Panc1 (cell line): ENCODE measurements around the gene METTL23. TPM values are rescaled to one million over a fixed set of nuclear protein-coding genes. Genes with fewer than 3 reads are reported as not detected.

ENCODE experiments used
- ATAC-seq: fragments of 200-7000 bp; cut with Tn5 transposase; 2 replicates; pipeline ENCODE4 v1.9.1; 2020; ENCODE audit warnings: mild to moderate bottlenecking, moderate library complexity
- BruUV-seq: library from RNA; stranded (reverse); fragments of 400-500 nt; replicated peaks from 2 replicates; lab custom pipeline; 2021; lab: Mats Ljungman, UMichigan
- CTCF ChIA-PET: fragments of 300-600 bp; sonication (Branson Sonifier 250); formaldehyde crosslinking; loops from one replicate; lab custom pipeline; 2022; ENCODE audit warnings: antibody characterized with exemption; lab: Charles Lee
- POLR2A ChIA-PET: fragments of 300-600 bp; sonication (Branson Sonifier 250); formaldehyde crosslinking; loops from one replicate; lab custom pipeline; 2022; ENCODE audit warnings: antibody characterized with exemption; lab: Charles Lee
- DNase-seq: peaks from one replicate; pipeline ENCODE4 v3.0.0-alpha.2; 2010; ENCODE audit warnings: low read depth, low spot score
- H3K27ac ChIP-seq: 2 replicates; pipeline ENCODE4 v1.5.1; 2011; ENCODE audit warnings: mild to moderate bottlenecking, low read length, inconsistent platforms
- H3K27me3 ChIP-seq: fragments of 200-500 bp; sonication (Bioruptor generic); 2 replicates; pipeline ENCODE4 v1.6.0; 2014; ENCODE audit warnings: low read length, inconsistent platforms; ENCODE audit not compliant: control insufficient read depth, insufficient read depth
- H3K36me3 ChIP-seq: fragments of 200-500 bp; sonication (Bioruptor generic); 2 replicates; pipeline ENCODE4 v1.5.1; 2014; ENCODE audit warnings: inconsistent platforms, mild to moderate bottlenecking, low read length, moderate library complexity; ENCODE audit not compliant: control insufficient read depth, insufficient read depth
- H3K4me1 ChIP-seq: 2 replicates; pipeline ENCODE4 v1.5.1; 2011; ENCODE audit warnings: inconsistent platforms, mild to moderate bottlenecking, low read length, moderate library complexity; ENCODE audit not compliant: control insufficient read depth, insufficient read depth
- H3K4me3 ChIP-seq, 2 experiments: 2 replicates each; pipeline ENCODE4 v1.5.1; 2011 to 2012; ENCODE audit warnings: low read depth in 2 of 2, low read length in 2 of 2, mild to moderate bottlenecking in 2 of 2, inconsistent platforms in 1 of 2, moderate library complexity in 1 of 2
- H3K9me3 ChIP-seq: fragments of 200-500 bp; sonication (Bioruptor generic); 2 replicates; pipeline ENCODE4 v1.5.1; 2014; ENCODE audit warnings: low read depth, mild to moderate bottlenecking, inconsistent platforms, low read length, moderate library complexity; ENCODE audit not compliant: control insufficient read depth, insufficient read depth
- POLR2AphosphoS5 ChIP-seq: IDR thresholded peaks from 2 replicates; pipeline ENCODE4 v1.6.1; 2012; ENCODE audit warnings: mild to moderate bottlenecking, low read depth, low read length, moderate library complexity
- SIN3A ChIP-seq: IDR thresholded peaks from 2 replicates; pipeline ENCODE4 v1.6.1; 2012; ENCODE audit warnings: low read depth, mild to moderate bottlenecking, low read length, moderate library complexity, borderline replicate concordance; ENCODE audit not compliant: insufficient read depth
- TCF7L2 ChIP-seq: IDR thresholded peaks from 2 replicates; pipeline ENCODE4 v1.6.1; 2011; ENCODE audit warnings: mild to moderate bottlenecking, low read depth, low read length, inconsistent platforms
- in situ Hi-C: cut with HindIII; loops from 2 replicates; pipeline ENCODE4 v1.10.0; 2016; ENCODE audit warnings: low sequenced_read_pairs, low pct_unique_long_range_greater_than_20kb
- intact Hi-C: fragments of 100-400 bp; cut with micrococcal nuclease; formaldehyde crosslinking; loops from one replicate; pipeline ENCODE4 v1.10.0; 2022; ENCODE audit not compliant: unreplicated experiment
- total RNA-seq: library from RNA; stranded (reverse); gene quantifications from one replicate; pipeline ENCODE4 v1.2.1, GENCODE V29; 2021; ENCODE audit not compliant: unreplicated experiment
- TF ChIP-seq, protein P1 (sequence below): fragments of 450-650 bp; IDR thresholded peaks from 2 replicates; pipeline ENCODE4 v1.5.1; 2017; ENCODE audit warnings: mild to moderate bottlenecking
- TF ChIP-seq, protein P2 (sequence below), 2 experiments: IDR thresholded peaks; 2 replicates each; pipeline ENCODE4 v1.6.1; 2011 to 2012; ENCODE audit warnings: low read depth in 2 of 2, control low read depth in 1 of 2, low read length in 1 of 2, mild to moderate bottlenecking in 1 of 2, moderate library complexity in 1 of 2; ENCODE audit not compliant: insufficient read depth in 1 of 2

METTL23 gene
- total RNA-seq, 1 experiment from 2014 or later = 42.8 TPM

DNA sequence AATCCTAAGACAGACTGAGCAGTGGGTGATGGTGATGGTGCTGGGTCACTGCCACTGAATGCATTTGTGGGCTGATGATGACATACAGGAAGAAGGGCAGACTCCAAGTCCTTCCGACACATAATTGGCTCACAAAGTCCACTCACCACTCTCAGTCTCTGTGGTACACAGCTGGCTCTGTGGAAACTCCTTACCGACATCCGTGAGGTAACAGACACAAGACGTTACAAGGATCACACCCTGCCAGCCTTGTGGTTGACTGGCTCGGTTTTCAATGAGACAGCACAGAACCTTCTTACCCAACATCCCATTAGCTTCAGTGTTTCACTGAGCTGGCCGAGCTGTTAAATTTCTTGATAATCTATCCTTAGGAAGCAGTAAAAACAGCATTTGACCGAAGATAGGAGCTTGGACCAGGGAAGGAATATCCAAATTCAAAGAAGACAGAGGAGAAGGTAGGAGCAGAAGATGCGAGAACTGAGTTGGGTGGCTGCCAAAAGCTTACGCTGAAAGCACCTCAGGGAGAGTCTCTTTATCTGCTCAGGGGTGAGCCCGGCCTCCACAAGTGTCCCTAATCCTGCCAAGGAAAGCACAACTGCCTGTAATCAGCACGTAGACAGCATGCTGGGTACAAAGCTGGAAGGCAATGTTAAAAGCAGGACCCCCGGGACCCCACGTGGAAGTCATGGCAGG is 10.3 kb upstream of the METTL23 start:
- intact Hi-C loops = no loop called here
- H3K27me3 ChIP-seq = no peaks in the 10 kb centered on the region
- ChIA-PET CTCF (no interaction called here), POLR2A (interaction anchor here (0.6 kb wide), 2 partner anchors 19 kb away, joined by 3 to 9 read pairs; no protein-coding TSS in a partner anchor)
- peaks cover 8% of the 10 kb centered on the region for H3K4me1 ChIP-seq
- in situ Hi-C loops = no loop called here
- ATAC-seq (no peak), DNase-seq (no peak)
- TF ChIP-seq, protein P1, sequence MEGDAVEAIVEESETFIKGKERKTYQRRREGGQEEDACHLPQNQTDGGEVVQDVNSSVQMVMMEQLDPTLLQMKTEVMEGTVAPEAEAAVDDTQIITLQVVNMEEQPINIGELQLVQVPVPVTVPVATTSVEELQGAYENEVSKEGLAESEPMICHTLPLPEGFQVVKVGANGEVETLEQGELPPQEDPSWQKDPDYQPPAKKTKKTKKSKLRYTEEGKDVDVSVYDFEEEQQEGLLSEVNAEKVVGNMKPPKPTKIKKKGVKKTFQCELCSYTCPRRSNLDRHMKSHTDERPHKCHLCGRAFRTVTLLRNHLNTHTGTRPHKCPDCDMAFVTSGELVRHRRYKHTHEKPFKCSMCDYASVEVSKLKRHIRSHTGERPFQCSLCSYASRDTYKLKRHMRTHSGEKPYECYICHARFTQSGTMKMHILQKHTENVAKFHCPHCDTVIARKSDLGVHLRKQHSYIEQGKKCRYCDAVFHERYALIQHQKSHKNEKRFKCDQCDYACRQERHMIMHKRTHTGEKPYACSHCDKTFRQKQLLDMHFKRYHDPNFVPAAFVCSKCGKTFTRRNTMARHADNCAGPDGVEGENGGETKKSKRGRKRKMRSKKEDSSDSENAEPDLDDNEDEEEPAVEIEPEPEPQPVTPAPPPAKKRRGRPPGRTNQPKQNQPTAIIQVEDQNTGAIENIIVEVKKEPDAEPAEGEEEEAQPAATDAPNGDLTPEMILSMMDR = no peak
- no peak for TF ChIP-seq SIN3A
- no peaks in the 10 kb centered on the region for H3K9me3 ChIP-seq
- no peak overlapping the region for H3K27ac ChIP-seq
- H3K4me3 ChIP-seq = no peak overlapping the region
- no TSS peak for BruUV-seq
- peaks cover 17% of the 10 kb centered on the region for H3K36me3 ChIP-seq

DNA sequence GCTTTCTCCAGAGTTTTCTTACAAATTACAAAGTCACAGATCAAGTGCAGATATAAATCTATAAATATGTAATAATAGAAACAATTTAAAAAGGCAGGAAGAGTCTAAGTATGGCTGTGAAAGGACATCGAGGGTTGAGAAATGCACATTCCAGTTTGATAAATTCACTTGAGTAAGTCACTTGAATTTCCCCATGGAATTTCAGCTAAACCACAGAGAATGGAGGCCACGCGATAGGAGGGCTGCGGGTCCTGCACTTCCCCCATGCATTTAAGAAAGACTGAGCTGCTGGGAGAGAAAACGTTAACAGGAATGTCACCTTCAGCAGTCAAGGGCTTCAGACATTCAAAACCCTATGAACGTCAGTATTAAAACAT is 9.8 kb upstream of the METTL23 start:
- ATAC-seq (no peak), DNase-seq (no peak)
- CTCF ChIA-PET = no interaction called here
- Histone ChIP-seq H3K4me1 (peaks cover 3% of the 10 kb centered on the region; the same call in 1 of the 2 replicates), H3K36me3 (peaks cover 21% of the 10 kb centered on the region), H3K9me3 (no peaks in the 10 kb centered on the region), H3K4me3 (no peak overlapping the region), H3K27ac (no peak overlapping the region), H3K27me3 (no peaks in the 10 kb centered on the region)
- intact Hi-C loops (no loop called here), in situ Hi-C loops (no loop called here)
- no TSS peak for BruUV-seq
- TF ChIP-seq TCF7L2 (no peak), POLR2AphosphoS5 (no peak), SIN3A (no peak)
- TF ChIP-seq, protein P2, sequence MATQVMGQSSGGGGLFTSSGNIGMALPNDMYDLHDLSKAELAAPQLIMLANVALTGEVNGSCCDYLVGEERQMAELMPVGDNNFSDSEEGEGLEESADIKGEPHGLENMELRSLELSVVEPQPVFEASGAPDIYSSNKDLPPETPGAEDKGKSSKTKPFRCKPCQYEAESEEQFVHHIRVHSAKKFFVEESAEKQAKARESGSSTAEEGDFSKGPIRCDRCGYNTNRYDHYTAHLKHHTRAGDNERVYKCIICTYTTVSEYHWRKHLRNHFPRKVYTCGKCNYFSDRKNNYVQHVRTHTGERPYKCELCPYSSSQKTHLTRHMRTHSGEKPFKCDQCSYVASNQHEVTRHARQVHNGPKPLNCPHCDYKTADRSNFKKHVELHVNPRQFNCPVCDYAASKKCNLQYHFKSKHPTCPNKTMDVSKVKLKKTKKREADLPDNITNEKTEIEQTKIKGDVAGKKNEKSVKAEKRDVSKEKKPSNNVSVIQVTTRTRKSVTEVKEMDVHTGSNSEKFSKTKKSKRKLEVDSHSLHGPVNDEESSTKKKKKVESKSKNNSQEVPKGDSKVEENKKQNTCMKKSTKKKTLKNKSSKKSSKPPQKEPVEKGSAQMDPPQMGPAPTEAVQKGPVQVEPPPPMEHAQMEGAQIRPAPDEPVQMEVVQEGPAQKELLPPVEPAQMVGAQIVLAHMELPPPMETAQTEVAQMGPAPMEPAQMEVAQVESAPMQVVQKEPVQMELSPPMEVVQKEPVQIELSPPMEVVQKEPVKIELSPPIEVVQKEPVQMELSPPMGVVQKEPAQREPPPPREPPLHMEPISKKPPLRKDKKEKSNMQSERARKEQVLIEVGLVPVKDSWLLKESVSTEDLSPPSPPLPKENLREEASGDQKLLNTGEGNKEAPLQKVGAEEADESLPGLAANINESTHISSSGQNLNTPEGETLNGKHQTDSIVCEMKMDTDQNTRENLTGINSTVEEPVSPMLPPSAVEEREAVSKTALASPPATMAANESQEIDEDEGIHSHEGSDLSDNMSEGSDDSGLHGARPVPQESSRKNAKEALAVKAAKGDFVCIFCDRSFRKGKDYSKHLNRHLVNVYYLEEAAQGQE (IDR thresholded peaks at IDR 0.05; ENCODE audit: insufficient read depth in 1 of 2, low read depth in 2 of 2, low read length in 1 of 2) = no peak
- TF ChIP-seq, protein P1 = no peak
- POLR2A ChIA-PET = interaction anchor here (0.6 kb wide), 2 partner anchors 18 to 19 kb away, joined by 3 to 9 read pairs; no protein-coding TSS in a partner anchor
